IPS DF 4.7 (cell line): ENCODE results near the gene TOM1.
"Not testable (repeated sequence)": the region's sequence is repeated elsewhere in the genome, so short reads cannot be mapped to it uniquely, and the experiment has no call there.

ENCODE experiments used
- DNase-seq: peaks from one replicate; pipeline ENCODE4 v3.0.0-alpha.2; 2013; ENCODE audit warnings: low spot score; ENCODE audit errors: extremely low read depth

Gene TOM1

DNA sequence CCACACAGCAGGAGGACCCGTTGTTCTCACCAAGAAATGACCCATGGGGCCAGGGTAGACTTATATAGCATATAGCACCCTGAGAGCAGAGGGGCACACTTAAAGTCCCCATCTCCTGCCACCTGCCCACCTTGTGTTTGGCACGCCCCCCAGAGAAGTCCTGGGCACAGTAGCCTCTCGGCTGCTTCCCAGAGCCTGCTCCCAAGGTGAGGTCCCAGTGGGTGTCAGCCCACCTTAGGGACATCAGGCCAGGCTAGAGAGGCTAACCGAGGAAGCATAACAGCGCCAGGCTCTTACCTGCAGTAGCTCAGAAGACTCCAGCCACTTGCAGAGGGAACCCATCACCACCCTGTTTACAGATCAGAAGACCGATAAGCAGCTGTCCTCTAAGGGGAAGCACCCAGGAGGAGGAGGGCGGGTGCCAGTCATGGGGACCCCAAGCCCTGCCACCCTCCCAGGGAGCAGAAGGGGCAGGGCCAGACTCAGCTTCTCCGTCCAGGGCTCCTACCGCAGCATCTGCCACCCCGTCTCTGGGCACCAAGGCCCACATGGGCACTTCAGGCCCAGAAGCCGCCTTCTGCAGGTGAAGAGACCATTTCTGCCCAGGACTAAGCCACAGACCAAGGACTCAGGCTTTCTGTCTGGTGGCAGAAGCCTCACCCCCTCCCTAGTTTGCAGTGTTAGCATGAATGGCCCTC lies 46.3 kb downstream of the TOM1 start:
- no peak for DNase-seq

DNA sequence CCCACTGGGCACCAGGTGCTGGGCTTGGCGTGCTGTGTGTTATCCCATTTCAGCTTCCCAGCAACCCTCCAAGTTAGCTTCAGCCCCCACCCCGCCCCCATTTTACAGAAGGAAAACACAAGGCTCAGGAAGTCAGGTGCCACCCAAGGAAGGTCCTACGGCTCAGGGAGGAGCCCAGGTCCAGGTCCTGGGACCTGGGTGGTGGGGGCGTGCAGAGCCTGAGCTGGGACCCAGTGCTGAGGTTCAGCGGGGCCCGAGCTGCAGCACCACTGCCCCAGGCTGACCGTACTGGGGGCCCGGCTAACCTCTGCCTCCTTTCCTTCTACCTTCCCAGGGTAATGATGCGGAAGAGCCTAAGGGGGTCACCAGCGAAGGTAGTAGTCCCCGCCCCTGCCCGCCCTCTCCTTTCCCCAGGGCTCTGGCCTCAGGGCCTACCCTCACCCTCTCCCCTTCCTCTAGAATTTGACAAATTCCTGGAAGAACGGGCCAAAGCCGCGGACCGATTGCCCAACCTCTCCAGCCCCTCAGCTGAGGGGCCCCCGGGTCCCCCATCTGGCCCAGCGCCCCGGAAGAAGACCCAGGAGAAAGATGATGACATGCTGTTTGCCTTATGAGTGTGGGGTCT lies 47.0 kb downstream of the TOM1 start:
- no peak for DNase-seq

DNA sequence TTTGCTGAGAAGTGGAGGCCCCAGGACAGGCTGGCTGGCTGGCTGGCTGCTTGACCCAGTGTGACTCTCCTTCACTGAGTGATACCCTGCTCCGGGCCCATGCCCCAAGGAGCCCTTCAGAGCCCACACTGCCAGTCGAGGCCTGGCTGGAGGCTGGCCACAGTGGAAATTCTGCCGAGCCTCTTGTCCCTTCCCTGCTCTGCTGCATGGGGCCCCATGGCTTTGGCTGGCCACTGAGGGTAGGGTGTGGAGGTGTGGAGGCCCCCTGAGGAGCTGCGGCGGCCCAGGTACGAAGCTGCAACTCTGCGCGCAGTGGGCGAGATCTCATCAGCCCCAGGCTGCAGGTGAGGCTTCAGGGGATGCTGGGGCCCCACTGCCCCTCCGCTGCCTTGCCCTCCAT lies 47.8 kb downstream of the TOM1 start:
- DNase-seq = no peak

- DNase-seq = no peak
Observed at GRCh38 chr22:35348026-35348590, 48.4 kb downstream of the TOM1 start.

DNA sequence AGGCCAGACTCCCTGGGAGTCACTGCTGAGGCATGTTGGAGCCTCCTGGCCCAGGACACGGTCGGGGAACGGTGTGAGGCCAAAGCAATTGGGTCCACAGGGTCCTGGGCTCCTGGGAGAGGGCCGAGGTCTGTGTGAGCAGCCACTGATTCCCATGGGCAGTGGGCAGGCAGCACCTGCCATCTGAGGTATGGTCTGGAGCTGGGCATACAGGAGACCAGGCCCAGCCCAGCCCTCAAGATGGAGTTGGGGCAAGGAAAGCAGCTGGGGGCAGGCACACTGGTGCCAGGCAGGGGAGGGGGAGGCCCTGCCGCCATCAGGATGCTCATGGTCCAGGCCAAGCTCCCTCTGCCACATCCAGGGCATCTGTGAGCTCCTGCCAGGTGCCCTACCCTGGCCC lies 49.0 kb downstream of the TOM1 start:
- no peak for DNase-seq

- no peak for DNase-seq
Observed at GRCh38 chr22:35349368-35349703, 49.6 kb downstream of the TOM1 start.

GRCh38 chr22:35349704-35350538 lies 50.2 kb downstream of the TOM1 start:
- no peak for DNase-seq

DNA sequence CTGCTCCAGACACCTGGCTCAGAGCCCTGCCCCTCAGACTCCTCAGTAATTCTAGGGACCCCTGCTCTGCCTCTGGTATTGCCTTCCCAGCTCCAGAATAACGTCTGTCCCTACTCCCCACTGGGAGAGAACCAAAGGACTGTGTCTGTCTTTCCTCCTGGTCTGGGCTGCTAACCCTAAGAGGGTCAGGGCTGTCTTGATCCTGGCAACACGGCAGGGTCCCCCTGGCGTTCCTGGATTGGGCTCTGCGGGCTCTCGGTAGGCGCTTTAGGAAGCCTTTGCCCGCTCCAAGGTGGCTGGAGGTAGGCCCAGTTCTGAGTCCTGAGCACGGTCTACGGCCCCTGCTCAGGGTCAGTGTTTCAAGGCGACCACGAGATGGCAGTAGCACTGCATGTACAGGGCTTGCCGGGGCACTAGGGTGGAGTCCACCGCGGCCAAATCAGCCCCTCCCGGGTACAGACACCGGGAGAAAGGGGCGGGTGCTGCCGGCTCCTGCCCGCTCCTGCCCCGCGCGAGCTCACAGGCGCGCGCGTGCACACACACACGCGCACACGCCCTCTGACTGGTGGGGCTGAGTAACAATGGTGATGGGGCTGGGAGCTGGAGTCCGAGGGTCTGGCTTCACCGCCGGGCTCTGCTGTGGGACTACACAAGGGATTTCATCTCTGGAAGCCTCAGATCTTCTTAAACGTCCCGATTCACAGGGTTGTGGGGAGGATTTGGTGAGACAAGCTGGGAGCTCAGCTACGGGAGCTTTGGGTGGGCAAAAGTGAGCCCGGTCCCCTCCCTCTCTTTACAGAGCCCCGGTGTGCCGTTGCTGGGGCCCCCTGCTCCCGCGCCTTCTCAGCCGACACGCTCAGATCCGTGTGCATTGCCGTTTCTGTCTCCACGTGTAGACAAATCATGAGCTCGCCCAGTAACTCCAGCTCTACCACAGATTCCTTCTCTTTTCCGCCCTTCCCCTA lies 51.1 kb downstream of the TOM1 start:
- peak; percentile 72 for DNase-seq

GRCh38 chr22:35352214-35353111 lies 52.8 kb downstream of the TOM1 start:
- DNase-seq = no peak

DNA sequence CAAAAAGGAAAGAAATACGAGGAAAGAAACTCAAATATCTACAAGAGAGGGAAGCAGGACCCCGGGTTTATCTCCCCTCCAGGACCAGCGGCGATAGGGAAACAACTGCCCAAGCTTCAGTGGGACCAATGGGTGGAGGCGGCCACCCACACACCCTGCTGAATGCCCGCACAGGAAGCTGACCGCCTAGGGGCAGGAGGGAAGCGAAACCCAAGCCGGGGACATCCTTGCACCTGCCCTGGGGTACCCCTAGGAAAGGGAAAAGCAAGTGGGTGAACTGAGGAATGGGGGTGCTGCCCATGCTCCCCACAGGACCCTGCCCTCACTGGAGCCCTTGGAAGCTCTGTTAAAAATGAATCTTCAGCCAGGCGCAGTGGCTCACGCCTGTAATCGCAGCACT lies 53.6 kb downstream of the TOM1 start:
- DNase-seq = no peak

GRCh38 chr22:35354068-35354467 lies 54.4 kb downstream of the TOM1 start:
- DNase-seq = no peak

DNA sequence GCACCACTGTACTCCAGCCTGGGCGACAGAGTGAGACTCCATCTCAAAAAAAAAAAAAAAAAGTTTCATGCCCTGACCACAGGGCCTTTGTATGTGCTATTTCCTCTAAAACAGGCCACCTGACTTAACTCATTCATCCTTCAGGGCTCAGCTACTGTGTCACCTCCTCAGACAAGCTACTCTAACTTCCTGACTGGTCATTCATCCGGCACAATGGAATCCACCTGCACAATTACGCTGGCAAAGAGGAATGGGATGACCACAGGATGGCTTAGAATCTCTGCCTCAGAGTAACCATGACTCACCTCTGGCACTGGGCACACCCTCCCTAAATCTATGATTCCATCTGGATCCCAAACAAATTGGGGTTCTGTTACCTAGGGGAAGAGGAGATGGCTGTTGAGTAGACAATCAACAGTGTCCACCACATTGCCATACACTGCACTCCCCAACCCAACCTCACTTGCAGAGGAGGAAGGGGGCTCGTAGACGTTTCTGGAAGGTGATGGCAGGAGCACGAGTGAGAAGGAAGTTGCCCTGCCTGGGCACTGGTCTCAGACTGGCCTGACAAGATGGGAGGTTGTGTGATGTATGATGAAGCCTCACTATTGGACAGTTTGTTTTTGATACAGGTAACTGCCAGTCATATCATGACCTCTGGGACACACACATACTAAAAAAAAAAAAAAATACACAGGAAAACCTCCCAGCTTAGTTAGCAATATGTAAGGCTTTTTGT lies 58.4 kb downstream of the TOM1 start:
- DNase-seq = no peak

GRCh38 chr22:35359380-35360065 lies 59.8 kb downstream of the TOM1 start:
- no peak for DNase-seq

DNA sequence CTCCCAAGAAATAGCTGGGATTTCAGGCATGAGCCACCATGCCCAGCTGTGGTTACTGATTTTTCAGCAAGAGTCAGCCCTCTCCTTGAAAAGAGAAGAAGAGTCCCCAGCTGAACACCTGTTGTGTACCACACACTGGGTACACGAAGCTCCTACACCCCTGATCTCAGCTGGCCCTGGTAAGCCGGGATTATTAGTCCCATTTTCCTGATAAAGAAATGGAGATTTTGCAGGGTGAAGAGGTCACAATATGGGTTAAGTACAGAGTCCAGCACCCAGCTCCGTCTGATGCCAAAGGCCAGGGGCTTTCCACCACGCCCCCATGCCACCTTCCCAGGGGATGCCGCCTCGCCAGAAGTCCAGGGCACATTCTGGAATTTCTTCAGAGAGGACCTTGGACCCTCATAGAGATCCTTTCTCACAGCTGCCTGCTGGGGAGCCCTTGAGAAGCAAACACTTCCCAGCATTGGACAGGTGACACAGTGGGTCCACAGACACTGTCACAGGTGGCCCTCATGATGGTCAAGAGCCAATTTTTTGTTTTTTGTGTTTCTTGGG lies 61.4 kb downstream of the TOM1 start:
- DNase-seq = no peak

GRCh38 chr22:35363566-35364086 lies 63.9 kb downstream of the TOM1 start:
- DNase-seq = no peak

DNA sequence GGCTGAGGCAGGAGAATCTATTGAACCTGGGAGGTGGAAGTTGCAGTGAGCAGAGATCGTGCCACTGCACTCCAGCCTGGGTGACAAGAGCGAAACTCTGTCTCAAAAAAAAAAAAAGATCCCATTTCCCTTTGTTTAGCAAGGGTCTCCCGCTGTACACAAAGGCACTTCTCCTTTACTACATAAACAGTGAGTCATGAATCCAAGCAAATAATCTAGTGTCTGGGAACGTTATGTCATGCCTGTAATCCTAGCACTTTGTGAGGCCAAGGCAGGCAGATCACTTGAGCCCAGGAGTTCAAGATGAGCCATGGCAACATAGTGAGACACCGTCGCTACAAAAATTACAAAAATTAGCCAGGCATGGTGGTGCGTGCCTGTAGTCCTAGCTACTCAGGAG lies 64.5 kb downstream of the TOM1 start:
- not testable (repeated sequence) for DNase-seq

GRCh38 chr22:35367331-35367886 lies 67.7 kb downstream of the TOM1 start:
- no peak for DNase-seq

GRCh38 chr22:35368386-35368785 lies 68.7 kb downstream of the TOM1 start:
- DNase-seq = no peak
